SK-N-SH (cell line): ENCODE measurements around the gene SMIM27.

Experiments used
- EP300 ChIP-seq, 2 experiments: IDR thresholded peaks; 2 replicates each; pipeline versions ENCODE4 v1.4.0 to v1.6.1; 2012; ENCODE audit warnings: borderline replicate concordance in 1 of 2, low read depth in 1 of 2, low read length in 1 of 2
- EZH2phosphoT487 ChIP-seq: fragments of 200-600 bp; sonication (generic); IDR thresholded peaks from 2 replicates; pipeline ENCODE4 v1.6.1; 2017; ENCODE audit warnings: low read depth, mixed run types, mild to moderate bottlenecking, antibody characterized with exemption, moderate library complexity, borderline replicate concordance
- GABPA ChIP-seq: IDR thresholded peaks from 2 replicates; pipeline ENCODE4 v1.4.0; 2012; ENCODE audit warnings: low read depth, mild to moderate bottlenecking
- JUND ChIP-seq: IDR thresholded peaks from 2 replicates; pipeline ENCODE4 v1.4.0; 2012
- MEF2A ChIP-seq: IDR thresholded peaks from 2 replicates; pipeline ENCODE4 v1.4.0; 2012; ENCODE audit warnings: low read depth, borderline replicate concordance
- NRF1 ChIP-seq: IDR thresholded peaks from 2 replicates; pipeline ENCODE4 v1.6.1; 2012; ENCODE audit warnings: low read depth, mild to moderate bottlenecking, low read length
- POLR2AphosphoS5 ChIP-seq: IDR thresholded peaks from 2 replicates; pipeline ENCODE4 v1.6.1; 2012; ENCODE audit warnings: low read depth, low read length
- RAD21 ChIP-seq: IDR thresholded peaks from 2 replicates; pipeline ENCODE4 v1.6.1; 2012; ENCODE audit warnings: mild to moderate bottlenecking, low read length
- RFX5 ChIP-seq: IDR thresholded peaks from 2 replicates; pipeline ENCODE4 v1.6.1; 2012; ENCODE audit warnings: mild to moderate bottlenecking, improper control_type of control experiment, low read length
- RXRA ChIP-seq: IDR thresholded peaks from 2 replicates; pipeline ENCODE4 v1.4.0; 2012; ENCODE audit warnings: low read depth, mild to moderate bottlenecking, borderline replicate concordance
- SMC3 ChIP-seq: IDR thresholded peaks from 2 replicates; pipeline ENCODE4 v1.6.1; 2012; ENCODE audit warnings: low read depth, low read length, improper control_type of control experiment
- TAF1 ChIP-seq: IDR thresholded peaks from 2 replicates; pipeline ENCODE4 v1.6.1; 2012; ENCODE audit warnings: low read depth, mild to moderate bottlenecking, low read length, moderate library complexity, borderline replicate concordance
- TF ChIP-seq, protein P1 (sequence below): fragments of 200-600 bp; sonication (generic); IDR thresholded peaks from 2 replicates; pipeline ENCODE4 v1.6.1; 2017; ENCODE audit warnings: antibody characterized with exemption, mild to moderate bottlenecking, moderate library complexity
- TF ChIP-seq, protein P2 (sequence below): fragments of 150-350 bp; IDR thresholded peaks from 2 replicates; pipeline ENCODE4 v1.6.1; 2017; ENCODE audit warnings: antibody characterized with exemption, low read length, low read depth, borderline replicate concordance

DNA sequence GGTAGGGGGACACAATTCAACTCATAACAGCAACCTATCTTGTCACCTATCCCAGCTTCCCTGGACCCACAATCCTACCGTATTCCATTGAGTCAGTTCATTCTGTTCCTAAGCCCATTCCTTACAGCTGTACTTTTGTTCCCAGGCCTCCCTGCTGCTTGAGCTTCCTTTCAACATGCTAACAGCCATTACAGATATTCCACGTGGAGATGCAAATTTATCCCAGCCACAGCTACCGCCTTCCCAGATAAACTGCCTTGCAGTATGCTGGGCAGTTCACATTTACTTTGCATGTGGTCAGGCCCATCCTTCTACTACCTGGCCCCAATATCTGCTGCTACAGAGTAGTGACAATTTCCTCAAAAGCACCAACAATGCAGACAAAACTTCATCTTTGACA lies 49.1 kb upstream of the SMIM27 start:
- TF ChIP-seq, protein P1, sequence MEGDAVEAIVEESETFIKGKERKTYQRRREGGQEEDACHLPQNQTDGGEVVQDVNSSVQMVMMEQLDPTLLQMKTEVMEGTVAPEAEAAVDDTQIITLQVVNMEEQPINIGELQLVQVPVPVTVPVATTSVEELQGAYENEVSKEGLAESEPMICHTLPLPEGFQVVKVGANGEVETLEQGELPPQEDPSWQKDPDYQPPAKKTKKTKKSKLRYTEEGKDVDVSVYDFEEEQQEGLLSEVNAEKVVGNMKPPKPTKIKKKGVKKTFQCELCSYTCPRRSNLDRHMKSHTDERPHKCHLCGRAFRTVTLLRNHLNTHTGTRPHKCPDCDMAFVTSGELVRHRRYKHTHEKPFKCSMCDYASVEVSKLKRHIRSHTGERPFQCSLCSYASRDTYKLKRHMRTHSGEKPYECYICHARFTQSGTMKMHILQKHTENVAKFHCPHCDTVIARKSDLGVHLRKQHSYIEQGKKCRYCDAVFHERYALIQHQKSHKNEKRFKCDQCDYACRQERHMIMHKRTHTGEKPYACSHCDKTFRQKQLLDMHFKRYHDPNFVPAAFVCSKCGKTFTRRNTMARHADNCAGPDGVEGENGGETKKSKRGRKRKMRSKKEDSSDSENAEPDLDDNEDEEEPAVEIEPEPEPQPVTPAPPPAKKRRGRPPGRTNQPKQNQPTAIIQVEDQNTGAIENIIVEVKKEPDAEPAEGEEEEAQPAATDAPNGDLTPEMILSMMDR = no peak
- TF ChIP-seq EZH2phosphoT487 (no peak), EP300 (IDR thresholded peaks at IDR 0.05; ENCODE audit: borderline replicate concordance in 1 of 2, low read depth in 1 of 2, low read length in 1 of 2) (no peak), POLR2AphosphoS5 (no peak), TAF1 (no peak), GABPA (no peak), JUND (no peak), MEF2A (no peak), NRF1 (no peak), RXRA (no peak), RFX5 (no peak), SMC3 (no peak), RAD21 (no peak)
- TF ChIP-seq, protein P2, sequence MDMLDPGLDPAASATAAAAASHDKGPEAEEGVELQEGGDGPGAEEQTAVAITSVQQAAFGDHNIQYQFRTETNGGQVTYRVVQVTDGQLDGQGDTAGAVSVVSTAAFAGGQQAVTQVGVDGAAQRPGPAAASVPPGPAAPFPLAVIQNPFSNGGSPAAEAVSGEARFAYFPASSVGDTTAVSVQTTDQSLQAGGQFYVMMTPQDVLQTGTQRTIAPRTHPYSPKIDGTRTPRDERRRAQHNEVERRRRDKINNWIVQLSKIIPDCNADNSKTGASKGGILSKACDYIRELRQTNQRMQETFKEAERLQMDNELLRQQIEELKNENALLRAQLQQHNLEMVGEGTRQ = no peak
